PC-9 (cell line): Measurements from ENCODE around the gene GPR146. TPM values are rescaled to one million over a fixed set of nuclear protein-coding genes. Genes with fewer than 3 reads are reported as not detected.

Experiments used
- BruUV-seq: library from RNA; stranded (reverse); fragments of 400-500 nt; replicated peaks from 2 replicates; lab custom pipeline; 2021; lab: Mats Ljungman, UMichigan
- CTCF ChIA-PET: fragments of 300-600 bp; sonication (Branson Sonifier 250); formaldehyde crosslinking; loops from one replicate; lab custom pipeline; 2022; ENCODE audit warnings: antibody characterized with exemption; lab: Charles Lee
- POLR2A ChIA-PET: fragments of 300-600 bp; sonication (Branson Sonifier 250); formaldehyde crosslinking; loops from one replicate; lab custom pipeline; 2022; ENCODE audit warnings: antibody characterized with exemption; ENCODE audit not compliant: unreplicated experiment; lab: Charles Lee
- DNase-seq, 2 experiments: peaks; one replicate each; pipeline versions ENCODE4 v3.0.0 to v3.0.0-alpha.2; 2015 to 2022; ENCODE audit warnings: mixed read lengths in 1 of 2
- H2AFZ ChIP-seq: fragments of 200-600 bp; sonication (generic); 2 replicates; pipeline ENCODE4 v1.8.1; 2017; ENCODE audit warnings: antibody characterized with exemption
- H3F3A ChIP-seq: fragments of 200-600 bp; sonication (generic); 2 replicates; pipeline ENCODE4 v1.8.1; 2017; ENCODE audit warnings: antibody characterized with exemption, mild to moderate bottlenecking, low read depth; ENCODE audit not compliant: insufficient read depth
- H3K27ac ChIP-seq: fragments of 200-600 bp; sonication (generic); 2 replicates; pipeline ENCODE4 v1.6.1; 2016; ENCODE audit warnings: mixed run types
- H3K27me3 ChIP-seq: fragments of 200-600 bp; sonication (generic); 2 replicates; pipeline ENCODE4 v1.6.1; 2016; ENCODE audit warnings: low read depth, mixed run types; ENCODE audit not compliant: insufficient read depth
- H3K36me3 ChIP-seq: fragments of 200-600 bp; sonication (generic); 2 replicates; pipeline ENCODE4 v1.6.1; 2016; ENCODE audit warnings: low read depth, mixed run types
- H3K4me1 ChIP-seq: fragments of 200-600 bp; sonication (generic); replicated peaks from 2 replicates; pipeline ENCODE4 v1.6.1; 2016; ENCODE audit warnings: mixed run types; ENCODE audit not compliant: insufficient read depth
- H3K4me2 ChIP-seq: fragments of 200-600 bp; sonication (generic); 2 replicates; pipeline ENCODE4 v1.6.1; 2017; ENCODE audit warnings: mixed run types
- H3K4me3 ChIP-seq: fragments of 200-600 bp; sonication (generic); 2 replicates; pipeline ENCODE4 v1.6.1; 2016; ENCODE audit warnings: mixed run types
- H3K79me2 ChIP-seq: fragments of 200-600 bp; sonication (generic); 2 replicates; pipeline ENCODE4 v1.6.1; 2017; ENCODE audit warnings: low read depth, mixed run types
- H3K9me2 ChIP-seq: fragments of 200-600 bp; sonication (generic); 2 replicates; pipeline ENCODE4 v1.8.1; 2017; ENCODE audit warnings: mild to moderate bottlenecking; ENCODE audit not compliant: insufficient read depth
- H3K9me3 ChIP-seq: fragments of 200-600 bp; sonication (generic); 2 replicates; pipeline ENCODE4 v1.8.1; 2016; ENCODE audit warnings: low read depth; ENCODE audit not compliant: insufficient read depth
- H4K20me1 ChIP-seq: fragments of 200-600 bp; sonication (generic); 2 replicates; pipeline ENCODE4 v1.8.1; 2017; ENCODE audit not compliant: insufficient read depth
- CTCF ChIP-seq: fragments of 200-600 bp; sonication (generic); conservative IDR thresholded peaks from 2 replicates; pipeline ENCODE4 v1.6.1; 2017; ENCODE audit warnings: mixed run types, antibody characterized with exemption, mild to moderate bottlenecking, moderate library complexity
- EZH2 ChIP-seq: fragments of 200-600 bp; sonication (generic); IDR thresholded peaks from 2 replicates; pipeline ENCODE4 v1.8.0; 2017; ENCODE audit warnings: antibody characterized with exemption, low read depth
- intact Hi-C: fragments of 100-400 bp; cut with micrococcal nuclease; formaldehyde crosslinking; loops from one replicate; pipeline ENCODE4 v1.10.0; 2022; ENCODE audit not compliant: unreplicated experiment
- total RNA-seq: library from RNA; stranded (reverse); gene quantifications from 2 replicates; pipeline ENCODE4 v1.2.3, GENCODE V29; 2021

Gene GPR146
- total RNA-seq, 1 experiment from 2014 or later = 3.4 TPM

DNA sequence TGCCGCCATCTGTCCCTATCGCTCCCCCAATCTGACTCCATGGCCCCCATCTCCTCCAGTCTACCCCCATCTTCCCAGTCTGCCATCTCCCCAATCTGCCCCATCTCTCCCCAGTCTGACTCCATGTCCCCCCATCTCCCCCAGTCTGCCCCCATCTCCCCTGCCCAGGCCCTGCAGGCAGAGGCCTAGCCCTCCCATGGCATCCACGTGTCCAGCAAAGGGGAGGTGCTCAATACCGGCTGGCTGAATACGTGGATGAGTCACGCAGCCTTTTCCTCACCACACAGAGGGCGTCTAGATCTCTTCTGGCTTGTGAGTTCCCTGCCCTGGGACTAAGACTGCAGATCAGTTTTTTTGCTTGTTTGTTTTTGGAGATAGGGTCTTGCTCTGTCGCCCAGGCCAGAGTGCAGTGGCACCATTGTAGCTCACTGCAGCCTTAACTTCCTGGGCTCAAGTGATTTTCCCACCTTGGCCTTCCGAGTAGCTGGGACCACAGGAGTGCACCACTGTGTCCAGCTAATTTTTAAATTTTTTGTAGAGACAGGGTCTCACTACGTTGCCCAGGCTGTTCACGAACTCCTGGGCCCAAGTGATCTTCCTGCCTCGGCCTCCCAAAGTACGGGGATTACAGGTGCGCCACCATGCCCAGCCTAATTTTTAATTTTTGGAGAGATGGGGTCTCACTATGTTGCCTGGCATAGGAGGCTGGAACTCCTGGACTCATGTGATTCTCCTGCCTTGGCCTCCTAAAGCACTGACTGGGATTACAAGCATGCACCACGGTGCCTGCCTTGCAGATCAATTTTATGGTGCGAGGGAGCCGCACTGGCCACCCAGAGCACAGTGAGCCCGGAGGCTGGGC lies 15.3 kb upstream of the GPR146 start:
- peak; percentile 88 to 91 for DNase-seq
- Histone ChIP-seq H2AFZ (peak overlapping the region; percentile 72), H3K27ac (peak overlapping the region; percentile 35), H3K79me2 (peaks cover 22% of the 10 kb centered on the region), H3K9me3 (no peaks in the 10 kb centered on the region), H4K20me1 (peaks cover 18% of the 10 kb centered on the region; the same call in 1 of the 2 replicates), H3K4me3 (peak overlapping the region; percentile 69), H3K9me2 (no peaks in the 10 kb centered on the region), H3K4me1 (peaks cover 14% of the 10 kb centered on the region), H3K27me3 (no peaks in the 10 kb centered on the region), H3K36me3 (no peaks in the 10 kb centered on the region), H3K4me2 (peak overlapping the region; percentile 70), H3F3A (0 out of 2 replicates have a peak, but pooled peaks cover 23% of the 10 kb centered on the region)
- no peak for TF ChIP-seq CTCF
- TF ChIP-seq EZH2 = no peak
- POLR2A ChIA-PET = interaction anchor here (0.7 kb wide), 1 partner anchor 115 kb away, joined by 3 read pairs; no protein-coding TSS in a partner anchor
- BruUV-seq = TSS peak; percentile 84
- CTCF ChIA-PET = no interaction called here
- intact Hi-C loops = no loop called here

DNA sequence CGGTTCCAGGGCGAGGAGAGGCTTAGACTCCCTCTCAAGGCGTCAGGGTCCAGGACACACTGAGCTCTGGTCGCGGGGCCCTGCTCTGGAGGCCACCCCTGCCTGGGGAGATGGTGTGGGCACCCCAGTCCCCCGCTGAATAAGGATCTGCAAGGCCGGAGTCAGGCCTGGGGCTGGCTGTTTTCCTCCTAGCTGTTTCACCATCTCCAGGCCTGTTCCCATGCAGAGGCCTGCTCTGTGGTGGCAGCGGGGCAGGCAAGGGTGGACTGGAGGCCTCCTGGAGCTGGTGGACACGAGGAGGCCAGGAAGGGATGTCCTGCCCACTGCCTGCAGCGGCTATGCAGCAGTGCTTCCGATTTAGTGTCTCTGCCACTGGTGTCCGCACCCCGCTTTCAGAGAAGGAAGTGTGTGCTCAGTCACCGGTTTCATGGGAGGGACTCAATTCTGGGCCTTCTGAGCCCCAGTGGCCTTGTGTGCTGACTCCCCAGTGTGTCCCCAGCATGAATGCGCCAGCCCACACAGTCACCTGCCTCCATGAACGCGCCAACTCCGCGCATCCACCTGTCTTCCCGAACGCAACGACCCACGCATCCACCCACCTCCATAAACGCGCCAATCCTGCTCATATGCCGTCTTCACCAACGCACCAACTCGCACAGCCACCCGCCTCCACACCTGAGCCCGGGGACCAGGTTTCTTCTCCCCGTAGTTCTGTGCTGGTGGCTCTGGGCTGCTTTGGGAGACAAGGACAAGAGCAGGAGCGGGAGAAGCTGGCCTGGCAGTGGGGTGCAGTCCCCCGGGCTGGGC lies 14.5 kb upstream of the GPR146 start:
- intact Hi-C loops = no loop called here
- H3K4me2 ChIP-seq = peak overlapping the region; percentile 70
- POLR2A ChIA-PET = no interaction called here

More for the DNA sequence above, 14.5 kb upstream of the GPR146 start:
- H4K20me1 ChIP-seq = peaks cover 17% of the 10 kb centered on the region; the same call in 1 of the 2 replicates
- no peak overlapping the region for H3K4me3 ChIP-seq
- no peaks in the 10 kb centered on the region for H3K9me3 ChIP-seq
- CTCF ChIA-PET = no interaction called here
- H3F3A ChIP-seq = 0 out of 2 replicates have a peak, but pooled peaks cover 24% of the 10 kb centered on the region
- no peak for DNase-seq
- no peak overlapping the region for H2AFZ ChIP-seq
- H3K27ac ChIP-seq = peak overlapping the region; percentile 35
- H3K9me2 ChIP-seq = no peaks in the 10 kb centered on the region
- no TSS peak for BruUV-seq
- no peaks in the 10 kb centered on the region for H3K27me3 ChIP-seq
- H3K36me3 ChIP-seq = no peaks in the 10 kb centered on the region
- TF ChIP-seq EZH2 = no peak
- no peak for TF ChIP-seq CTCF
- peaks cover 14% of the 10 kb centered on the region for H3K4me1 ChIP-seq
- H3K79me2 ChIP-seq = peaks cover 20% of the 10 kb centered on the region
